Activated T-cell treated with anti-CD3 and anti-CD28 coated beads, Interleukin-2, amount 50 U/mL, for 24 hours (primary cell): ENCODE data around the gene CD59.
"Not testable (repeated sequence)": the region's sequence is repeated elsewhere in the genome, so short reads cannot be mapped to it uniquely, and the experiment has no call there.

Experiments
- DNase-seq: peaks from one replicate; pipeline ENCODE4 v3.0.0-alpha.2; 2020
- H3K27ac Mint-ChIP-seq: 2 replicates; pipeline ENCODE4 v1.8.0; 2020; ENCODE audit warnings: mild to moderate bottlenecking, mixed read lengths
- H3K27me3 Mint-ChIP-seq: 2 replicates; pipeline ENCODE4 v1.8.0; 2020; ENCODE audit warnings: mixed read lengths
- H3K36me3 Mint-ChIP-seq: 2 replicates; pipeline ENCODE4 v1.8.0; 2020; ENCODE audit warnings: low read depth, mixed read lengths
- H3K4me1 Mint-ChIP-seq: 2 replicates; pipeline ENCODE4 v1.8.0; 2020; ENCODE audit warnings: low read depth, mixed read lengths
- H3K4me3 Mint-ChIP-seq: 2 replicates; pipeline ENCODE4 v1.8.0; 2020; ENCODE audit warnings: mild to moderate bottlenecking, moderate library complexity, mixed read lengths
- H3K9me3 Mint-ChIP-seq: 2 replicates; pipeline ENCODE4 v1.8.0; 2020; ENCODE audit warnings: mixed read lengths

CD59 gene

GRCh38 chr11:33665350-33666106 is 70.7 kb downstream of the CD59 start:
- Mint-ChIP-seq H3K9me3 (no peaks in the 10 kb centered on the region), H3K27ac (no peak overlapping the region), H3K27me3 (peaks cover 19% of the 10 kb centered on the region), H3K4me1 (peaks cover 5% of the 10 kb centered on the region), H3K4me3 (no peak overlapping the region), H3K36me3 (no peaks in the 10 kb centered on the region)
- DNase-seq: no peak

DNA sequence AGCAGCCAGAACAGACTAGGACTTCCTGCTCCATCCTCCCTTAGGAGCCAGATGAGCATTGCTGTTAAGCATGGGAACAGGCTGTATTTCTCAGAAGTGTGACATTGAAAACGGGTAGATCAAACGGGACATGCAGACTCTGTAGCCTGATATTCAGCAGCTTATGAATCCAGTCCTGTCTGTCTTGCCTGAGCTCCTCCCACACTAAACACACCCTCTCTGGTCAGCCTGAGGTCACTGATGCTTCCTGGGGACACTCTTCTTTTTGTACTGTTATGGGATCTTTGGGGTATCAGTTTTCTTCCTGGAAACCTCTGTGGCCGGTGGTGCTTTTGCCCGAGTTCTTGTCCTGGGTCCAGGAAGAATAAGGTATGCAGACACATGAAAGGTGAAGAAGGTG is 71.4 kb downstream of the CD59 start:
- Mint-ChIP-seq H3K4me1 (no peaks in the 10 kb centered on the region), H3K4me3 (no peak overlapping the region), H3K27ac (no peak overlapping the region), H3K27me3 (peaks cover 17% of the 10 kb centered on the region), H3K9me3 (no peaks in the 10 kb centered on the region), H3K36me3 (no peaks in the 10 kb centered on the region)
- no peak for DNase-seq

DNA sequence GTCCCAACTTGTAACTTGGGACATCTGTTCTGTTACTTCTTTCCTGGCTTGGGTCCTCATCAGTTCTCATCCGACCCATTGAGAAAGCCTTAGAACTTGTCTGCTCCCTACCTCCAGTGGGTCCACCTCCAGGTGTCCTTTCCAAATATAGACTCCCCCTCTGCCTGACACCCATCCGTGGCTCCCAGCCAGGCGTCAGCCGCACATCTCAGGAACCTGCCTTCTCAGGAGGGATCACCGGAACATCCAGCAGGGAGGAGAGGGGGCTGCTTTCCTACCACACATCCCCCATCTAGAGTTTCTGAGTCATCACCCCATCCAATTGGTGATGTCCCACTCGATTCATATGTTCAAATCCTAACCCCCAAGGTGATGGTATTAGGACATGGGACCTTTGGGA is 72.1 kb downstream of the CD59 start:
- Mint-ChIP-seq H3K4me1 (no peaks in the 10 kb centered on the region), H3K9me3 (no peaks in the 10 kb centered on the region), H3K4me3 (no peak overlapping the region), H3K27me3 (peaks cover 17% of the 10 kb centered on the region), H3K27ac (no peak overlapping the region), H3K36me3 (no peaks in the 10 kb centered on the region)
- DNase-seq: no peak

DNA sequence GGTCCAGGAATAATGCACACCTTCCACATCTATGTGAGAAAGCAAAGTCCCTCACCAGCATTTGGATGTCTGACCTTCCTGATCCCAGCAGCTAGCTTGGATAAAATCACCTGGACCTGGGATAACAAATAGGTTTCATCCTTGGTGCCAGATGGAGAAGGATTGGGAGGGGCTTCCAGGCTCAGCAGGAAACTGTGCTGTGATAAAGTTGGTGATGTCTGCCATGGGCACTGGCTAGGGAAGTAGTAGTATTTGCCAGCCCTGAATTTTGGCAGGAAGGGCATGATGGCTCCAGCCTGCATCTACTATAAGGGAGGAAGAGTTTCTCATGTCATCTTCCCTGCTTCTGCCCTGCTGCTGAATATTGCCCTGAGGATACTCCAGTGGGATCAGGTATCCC is 73.1 kb downstream of the CD59 start:
- H3K27ac Mint-ChIP-seq: no peak overlapping the region
- peaks cover 17% of the 10 kb centered on the region for H3K27me3 Mint-ChIP-seq
- H3K36me3 Mint-ChIP-seq: no peaks in the 10 kb centered on the region
- no peak for DNase-seq
- H3K9me3 Mint-ChIP-seq: no peaks in the 10 kb centered on the region
- H3K4me1 Mint-ChIP-seq: no peaks in the 10 kb centered on the region
- H3K4me3 Mint-ChIP-seq: no peak overlapping the region

DNA sequence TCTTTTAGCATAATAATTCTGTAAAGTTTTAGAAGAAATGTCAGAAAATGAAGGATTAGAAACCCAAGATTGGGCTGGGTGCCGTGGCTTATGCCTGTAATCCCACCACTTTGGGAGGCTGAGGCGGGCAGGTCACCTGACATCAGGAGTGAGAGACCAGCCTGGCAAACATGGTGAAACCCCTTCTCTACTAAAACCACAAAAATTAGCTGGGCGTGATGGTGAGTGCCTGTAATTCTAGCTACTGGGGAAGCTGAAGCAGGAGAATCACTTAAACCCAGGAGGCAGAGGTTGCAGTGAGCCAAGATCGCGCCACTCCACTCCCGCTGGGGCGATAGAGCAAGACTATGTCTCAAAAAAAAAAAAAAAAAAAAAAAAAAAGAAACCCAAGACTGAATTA is 74.7 kb downstream of the CD59 start:
- not testable (repeated sequence) for H3K9me3 Mint-ChIP-seq, H3K36me3 Mint-ChIP-seq, H3K27ac Mint-ChIP-seq, DNase-seq, H3K4me3 Mint-ChIP-seq, H3K4me1 Mint-ChIP-seq
- peaks cover 17% of the 10 kb centered on the region for H3K27me3 Mint-ChIP-seq

GRCh38 chr11:33660962-33661361 is 75.3 kb downstream of the CD59 start:
- Mint-ChIP-seq H3K4me1 (no peaks in the 10 kb centered on the region), H3K9me3 (no peaks in the 10 kb centered on the region), H3K27ac (no peak overlapping the region), H3K36me3 (no peaks in the 10 kb centered on the region), H3K4me3 (no peak overlapping the region), H3K27me3 (peaks cover 15% of the 10 kb centered on the region)
- DNase-seq: no peak

DNA sequence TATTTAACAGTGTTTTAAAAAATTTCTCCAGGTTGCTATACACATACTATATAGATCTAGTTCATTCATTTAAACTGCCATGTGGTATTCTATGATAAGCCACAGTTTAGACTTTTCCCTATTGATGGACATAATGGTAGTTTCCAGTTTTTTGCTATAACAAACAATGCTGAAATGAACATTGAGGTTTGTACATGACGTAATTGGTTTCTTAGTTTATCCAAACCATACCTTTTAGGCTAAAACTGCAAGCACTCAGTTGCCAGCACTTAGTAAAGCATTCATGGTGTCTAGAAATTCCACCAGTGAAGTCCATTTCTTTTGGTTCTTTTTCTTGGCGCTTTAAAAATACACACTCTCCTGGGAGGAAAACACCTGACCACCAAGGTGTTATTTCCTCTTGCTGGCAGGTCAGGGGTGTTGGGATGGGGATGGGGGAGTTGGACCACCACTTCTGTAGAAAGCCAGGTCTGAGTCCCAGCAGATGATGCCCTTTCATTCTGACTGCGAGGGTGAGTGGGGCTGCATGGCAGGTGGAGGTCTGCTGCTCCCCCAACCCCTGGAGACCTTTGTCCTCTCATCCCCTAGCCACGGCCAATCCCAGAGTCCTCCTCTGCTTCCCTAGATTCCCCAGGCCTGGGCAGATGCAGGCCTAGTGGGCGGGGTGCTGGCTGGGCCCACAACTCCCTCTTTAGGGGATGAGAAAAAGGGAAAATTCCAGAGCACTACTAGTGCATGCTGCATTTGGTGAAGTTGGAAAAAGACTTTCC is 76.7 kb downstream of the CD59 start:
- H3K27me3 Mint-ChIP-seq: peaks cover 25% of the 10 kb centered on the region
- no peak for DNase-seq
- H3K36me3 Mint-ChIP-seq: no peaks in the 10 kb centered on the region
- no peaks in the 10 kb centered on the region for H3K9me3 Mint-ChIP-seq
- H3K4me1 Mint-ChIP-seq: no peaks in the 10 kb centered on the region
- no peak overlapping the region for H3K4me3 Mint-ChIP-seq
- no peak overlapping the region for H3K27ac Mint-ChIP-seq

DNA sequence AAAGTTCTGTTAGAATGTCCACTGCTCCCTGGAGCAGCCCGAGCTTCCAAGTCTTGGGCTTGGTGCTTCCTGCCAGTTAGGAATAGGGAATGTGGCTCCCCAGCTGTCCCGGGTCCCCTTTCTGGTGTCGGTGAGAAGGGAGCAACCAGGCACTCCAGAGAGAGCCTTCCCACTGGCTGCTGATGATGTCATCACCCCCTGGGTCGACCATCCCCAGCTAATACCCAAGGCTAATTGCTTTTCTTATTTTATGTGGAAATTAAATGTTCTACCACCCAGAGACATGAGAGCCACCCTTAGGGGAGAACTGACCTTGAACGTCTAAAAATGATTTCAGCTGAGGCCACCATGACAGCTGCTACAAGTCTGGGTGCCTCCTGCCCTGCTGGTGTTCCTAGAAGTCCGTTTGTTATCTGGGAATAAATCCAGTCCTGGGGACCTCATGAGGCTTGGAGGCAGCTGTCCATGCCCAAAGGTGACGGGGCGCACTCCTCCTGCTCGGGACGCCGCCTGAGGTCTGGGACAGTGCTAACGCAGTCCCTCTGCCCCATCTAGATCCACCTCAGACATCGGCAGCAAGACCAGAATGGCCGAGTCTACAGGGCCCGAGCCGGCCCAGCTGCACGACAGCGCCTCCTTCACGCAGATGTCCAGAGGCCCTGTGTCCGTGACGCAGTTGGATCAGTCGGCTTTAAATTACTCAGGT is 77.9 kb downstream of the CD59 start:
- Mint-ChIP-seq H3K4me1 (no peaks in the 10 kb centered on the region), H3K27ac (no peak overlapping the region), H3K4me3 (no peak overlapping the region), H3K9me3 (no peaks in the 10 kb centered on the region), H3K36me3 (no peaks in the 10 kb centered on the region), H3K27me3 (peaks cover 23% of the 10 kb centered on the region)
- no peak for DNase-seq

- H3K9me3 Mint-ChIP-seq: no peaks in the 10 kb centered on the region
- H3K4me3 Mint-ChIP-seq: no peak overlapping the region
- no peak overlapping the region for H3K27ac Mint-ChIP-seq
- H3K36me3 Mint-ChIP-seq: no peaks in the 10 kb centered on the region
- no peaks in the 10 kb centered on the region for H3K4me1 Mint-ChIP-seq
- H3K27me3 Mint-ChIP-seq: peaks cover 23% of the 10 kb centered on the region
- no peak for DNase-seq
Measured at GRCh38 chr11:33657757-33658156, 78.5 kb downstream of the CD59 start.

DNA sequence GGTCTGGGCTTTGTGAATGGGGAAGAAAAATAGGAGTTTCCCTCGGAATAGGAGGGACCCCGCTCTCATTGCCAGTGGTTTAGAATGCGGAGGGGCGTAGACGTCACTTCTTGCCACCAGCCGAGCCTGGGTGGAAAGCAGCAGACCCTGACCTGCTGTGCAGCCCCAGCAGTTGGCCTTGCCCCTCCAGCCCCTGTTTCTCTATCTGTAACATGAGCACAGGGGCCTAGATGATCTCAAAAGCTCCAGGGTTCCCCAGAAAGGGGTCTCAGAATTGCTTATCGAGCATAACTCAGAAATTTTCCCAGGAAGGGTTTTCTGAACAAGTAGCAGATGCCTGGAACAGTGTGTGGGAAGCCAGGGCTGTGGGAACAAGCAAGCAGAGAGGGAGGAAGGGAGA is 79.5 kb downstream of the CD59 start:
- Mint-ChIP-seq H3K4me1 (no peaks in the 10 kb centered on the region), H3K27ac (no peak overlapping the region), H3K9me3 (no peaks in the 10 kb centered on the region), H3K36me3 (no peaks in the 10 kb centered on the region), H3K27me3 (peaks cover 23% of the 10 kb centered on the region), H3K4me3 (no peak overlapping the region)
- no peak for DNase-seq

DNA sequence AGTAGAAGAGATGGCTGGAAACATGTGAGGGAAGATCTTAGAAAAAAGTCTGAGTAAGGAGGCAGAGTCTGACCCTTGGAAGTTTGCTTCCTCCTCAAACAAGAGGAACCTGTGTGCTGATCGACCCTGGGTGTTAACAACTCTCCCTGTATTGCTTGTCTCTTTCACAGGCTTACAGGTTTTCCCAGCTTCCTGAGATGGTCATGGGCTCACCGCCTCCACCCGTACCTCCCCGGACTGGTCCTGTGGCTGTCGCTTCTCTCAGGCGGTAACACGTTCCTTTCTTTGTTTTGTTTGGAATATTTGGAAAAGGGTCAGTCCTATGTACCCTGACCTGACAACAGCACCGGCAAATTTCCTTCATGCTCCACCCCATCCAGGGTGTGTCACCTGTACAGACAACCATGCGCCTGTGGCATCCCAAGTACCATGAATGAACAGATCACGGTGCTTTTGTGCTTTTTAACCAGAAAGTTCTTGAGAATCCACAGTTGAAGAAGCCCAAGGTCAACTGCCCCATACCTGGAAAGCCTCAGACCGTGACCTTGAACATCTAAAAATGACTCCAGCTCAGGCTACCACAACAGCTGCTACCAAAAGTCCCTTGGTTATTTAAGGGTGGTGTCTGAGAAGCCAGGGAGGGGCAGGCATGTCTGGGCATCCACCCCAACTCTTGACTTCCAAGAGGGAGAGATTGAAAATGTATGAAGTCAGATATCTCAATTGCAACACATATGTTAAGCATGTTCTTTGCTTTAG is 80.2 kb downstream of the CD59 start:
- H3K36me3 Mint-ChIP-seq: no peaks in the 10 kb centered on the region
- H3K4me1 Mint-ChIP-seq: no peaks in the 10 kb centered on the region
- H3K4me3 Mint-ChIP-seq: no peak overlapping the region
- peaks cover 23% of the 10 kb centered on the region for H3K27me3 Mint-ChIP-seq
- DNase-seq: no peak
- no peak overlapping the region for H3K27ac Mint-ChIP-seq
- no peaks in the 10 kb centered on the region for H3K9me3 Mint-ChIP-seq

- DNase-seq: no peak
- no peaks in the 10 kb centered on the region for H3K36me3 Mint-ChIP-seq
Measured at GRCh38 chr11:33654594-33654993, 81.6 kb downstream of the CD59 start.

More at GRCh38 chr11:33654594-33654993, 81.6 kb downstream of the CD59 start:
- H3K9me3 Mint-ChIP-seq: no peaks in the 10 kb centered on the region
- no peak overlapping the region for H3K4me3 Mint-ChIP-seq
- peaks cover 26% of the 10 kb centered on the region for H3K27me3 Mint-ChIP-seq
- no peak overlapping the region for H3K27ac Mint-ChIP-seq
- no peaks in the 10 kb centered on the region for H3K4me1 Mint-ChIP-seq
